H9 (cell line): ENCODE data around the gene TTC6. TPM values are rescaled to one million over a fixed set of nuclear protein-coding genes. Genes with fewer than 3 reads are reported as not detected.

Experiments used
- DNase-seq: peaks from one replicate; pipeline ENCODE4 v3.0.0-alpha.2; 2017
- H2AFZ ChIP-seq: one replicate; pipeline ENCODE4 v1.6.1; 2013; ENCODE audit warnings: mild to moderate bottlenecking, low read length, control low read depth, moderate library complexity
- H2AK5ac ChIP-seq: 2 replicates; pipeline ENCODE4 v1.6.1; 2013; ENCODE audit warnings: low read length, control low read depth, mixed read lengths; ENCODE audit not compliant: insufficient read length
- H2BK120ac ChIP-seq: one replicate; pipeline ENCODE4 v1.6.1; 2013; ENCODE audit warnings: low read depth, mild to moderate bottlenecking, low read length, control low read depth, inconsistent platforms; ENCODE audit not compliant: poor library complexity, severe bottlenecking
- H2BK12ac ChIP-seq: 2 replicates; pipeline ENCODE4 v1.6.1; 2013; ENCODE audit warnings: low read length, control low read depth, mixed read lengths, low read depth; ENCODE audit not compliant: insufficient read length
- H2BK15ac ChIP-seq: 2 replicates; pipeline ENCODE4 v1.6.1; 2013; ENCODE audit warnings: low read depth, low read length, control low read depth
- H2BK20ac ChIP-seq: one replicate; pipeline ENCODE4 v1.6.1; 2013; ENCODE audit warnings: low read depth, mild to moderate bottlenecking, low read length, control low read depth, inconsistent platforms; ENCODE audit not compliant: poor library complexity, severe bottlenecking
- H2BK5ac ChIP-seq: 2 replicates; pipeline ENCODE4 v1.6.1; 2013; ENCODE audit warnings: low read length, control low read depth, mixed read lengths; ENCODE audit not compliant: insufficient read length
- H3K14ac ChIP-seq: 2 replicates; pipeline ENCODE4 v1.6.1; 2013; ENCODE audit warnings: low read length, control low read depth; ENCODE audit not compliant: insufficient read depth
- H3K18ac ChIP-seq: 2 replicates; pipeline ENCODE4 v1.6.1; 2013; ENCODE audit warnings: low read depth, mild to moderate bottlenecking, mixed read lengths, low read length, control low read depth; ENCODE audit not compliant: insufficient read length
- H3K23ac ChIP-seq: 2 replicates; pipeline ENCODE4 v1.6.1; 2013; ENCODE audit warnings: low read length, control low read depth, mixed read lengths, low read depth; ENCODE audit not compliant: insufficient read length
- H3K23me2 ChIP-seq: 2 replicates; pipeline ENCODE4 v1.6.1; 2013; ENCODE audit warnings: low read depth, mild to moderate bottlenecking, mixed read lengths, low read length, control low read depth; ENCODE audit not compliant: insufficient read length, poor library complexity, severe bottlenecking
- H3K27ac ChIP-seq: 2 replicates; pipeline ENCODE4 v1.5.1; 2013; ENCODE audit warnings: low read length, control low read depth, mixed read lengths, low read depth; ENCODE audit not compliant: insufficient read length
- H3K27me3 ChIP-seq: 2 replicates; pipeline ENCODE4 v1.6.1; 2013; ENCODE audit warnings: low read length, control low read depth, inconsistent platforms; ENCODE audit not compliant: insufficient read depth
- H3K4ac ChIP-seq: 2 replicates; pipeline ENCODE4 v1.6.1; 2013; ENCODE audit warnings: low read depth, mild to moderate bottlenecking, control low read depth, inconsistent platforms, low read length, moderate library complexity
- H3K4me1 ChIP-seq: 2 replicates; pipeline ENCODE4 v1.6.1; 2013; ENCODE audit warnings: low read length, control low read depth, inconsistent platforms; ENCODE audit not compliant: insufficient read depth
- H3K4me2 ChIP-seq: 2 replicates; pipeline ENCODE4 v1.6.1; 2013; ENCODE audit warnings: low read length, control low read depth, mixed read lengths; ENCODE audit not compliant: insufficient read length, insufficient read depth
- H3K56ac ChIP-seq: 2 replicates; pipeline ENCODE4 v1.6.1; 2013; ENCODE audit warnings: low read depth, mild to moderate bottlenecking, mixed read lengths, low read length, control low read depth; ENCODE audit not compliant: insufficient read length
- H3K79me1 ChIP-seq: 2 replicates; pipeline ENCODE4 v1.6.1; 2013; ENCODE audit warnings: low read depth, mild to moderate bottlenecking, moderate library complexity, low read length, control low read depth, inconsistent platforms; ENCODE audit not compliant: insufficient read depth, poor library complexity, severe bottlenecking
- H3K79me2 ChIP-seq: 2 replicates; pipeline ENCODE4 v1.6.1; 2013; ENCODE audit warnings: low read length, control low read depth, inconsistent platforms; ENCODE audit not compliant: insufficient read depth
- H3K9ac ChIP-seq: 2 replicates; pipeline ENCODE4 v1.6.1; 2013; ENCODE audit warnings: low read length, control low read depth, mixed read lengths; ENCODE audit not compliant: insufficient read length; ENCODE audit errors: extremely low read depth
- H3K9me3 ChIP-seq: one replicate; pipeline ENCODE4 v1.6.1; 2013; ENCODE audit warnings: low read depth, low read length, inconsistent platforms; ENCODE audit not compliant: control insufficient read depth
- H3T11ph ChIP-seq: one replicate; pipeline ENCODE4 v1.6.1; 2013; ENCODE audit warnings: mild to moderate bottlenecking, low read length, control low read depth, inconsistent platforms
- H4K20me1 ChIP-seq: one replicate; pipeline ENCODE4 v1.6.1; 2013; ENCODE audit not compliant: control insufficient read depth, insufficient read length, insufficient read depth
- H4K5ac ChIP-seq: 2 replicates; pipeline ENCODE4 v1.6.1; 2013; ENCODE audit warnings: low read depth, mild to moderate bottlenecking, mixed read lengths, low read length, control low read depth; ENCODE audit not compliant: insufficient read length
- H4K8ac ChIP-seq: replicated peaks from 2 replicates; pipeline ENCODE4 v1.6.1; 2013; ENCODE audit warnings: low read length, control low read depth, mixed read lengths, low read depth; ENCODE audit not compliant: insufficient read length
- H4K91ac ChIP-seq: 2 replicates; pipeline ENCODE4 v1.6.1; 2013; ENCODE audit warnings: low read depth, mild to moderate bottlenecking, moderate library complexity, mixed read lengths, low read length, control low read depth; ENCODE audit not compliant: insufficient read length
- H3K27ac Mint-ChIP-seq, 3 experiments: 2 replicates in 2 of 3; 3 replicates in 1 of 3; pipeline ENCODE4 v1.8.0; 2020 to 2021; ENCODE audit warnings: mixed read lengths in 3 of 3, mild to moderate bottlenecking in 1 of 3, moderate library complexity in 1 of 3
- H3K27me3 Mint-ChIP-seq: 2 replicates; pipeline ENCODE4 v1.8.0; 2021; ENCODE audit warnings: low read depth, mild to moderate bottlenecking, moderate library complexity, mixed read lengths
- H3K36me3 Mint-ChIP-seq, 3 experiments: 2 replicates in 2 of 3; 3 replicates in 1 of 3; pipeline ENCODE4 v1.8.0; 2020 to 2021; ENCODE audit warnings: low read depth in 3 of 3, mixed read lengths in 3 of 3; ENCODE audit not compliant: insufficient read depth in 1 of 3
- H3K4me1 Mint-ChIP-seq, 2 experiments: 2 replicates each; pipeline ENCODE4 v1.8.0; 2020; ENCODE audit warnings: mixed read lengths in 2 of 2
- H3K4me3 Mint-ChIP-seq, 2 experiments: 2 replicates in 1 of 2; 3 replicates in 1 of 2; pipeline ENCODE4 v1.8.0; 2020 to 2021; ENCODE audit warnings: mild to moderate bottlenecking in 2 of 2, mixed read lengths in 2 of 2, moderate library complexity in 1 of 2
- H3K9me3 Mint-ChIP-seq, 2 experiments: 2 replicates in 1 of 2; 3 replicates in 1 of 2; pipeline ENCODE4 v1.8.0; 2020; ENCODE audit warnings: mild to moderate bottlenecking in 2 of 2, mixed read lengths in 2 of 2, moderate library complexity in 1 of 2
- WGBS: extraction: QIAGEN DNeasy Blood & Tissue Kit; methylation state at CpG from one replicate; pipeline ENCODE4 v1.1.7; 2013; ENCODE audit warnings: missing lambda C conversion rate, low lambda C conversion rate, mixed read lengths; ENCODE audit not compliant: insufficient read length; ENCODE audit errors: extremely low coverage; 5-methylcytosine and 5-hydroxymethylcytosine counted together
- total RNA-seq: library from RNA; stranded (reverse); gene quantifications from 2 replicates; pipeline ENCODE4 v1.2.1, GENCODE V29; 2021
- TF ChIP-seq, protein P1 (sequence below): fragments of 200-600 bp; sonication (generic); conservative IDR thresholded peaks from 3 replicates; pipeline ENCODE4 v1.8.0; 2021; ENCODE audit warnings: antibody characterized with exemption, mild to moderate bottlenecking

Gene TTC6
- total RNA-seq, 1 experiment from 2014 or later = 0.24 TPM

GRCh38 chr14:37599507-37600368 is 4.3 kb downstream of the TTC6 start:
- Histone ChIP-seq H2BK5ac (no peak overlapping the region), H3T11ph (no peak overlapping the region), H2AFZ (no peak overlapping the region), H3K79me1 (no peaks in the 10 kb centered on the region), H3K4me2 (peak overlapping the region; percentile 45), H3K4me1 (no peaks in the 10 kb centered on the region), H4K8ac (no peak overlapping the region), H2BK12ac (no peak overlapping the region), H3K27me3 (peaks cover 90% of the 10 kb centered on the region), H3K56ac (no peak overlapping the region), H3K18ac (no peak overlapping the region), H2BK15ac (no peak overlapping the region), H4K5ac (no peak overlapping the region), H2BK20ac (no peak overlapping the region), H4K20me1 (peaks cover 3% of the 10 kb centered on the region), H3K14ac (no peak overlapping the region), H3K4ac (no peak overlapping the region), H3K23ac (no peak overlapping the region), H3K9ac (no peak overlapping the region), H3K27ac (no peak overlapping the region), H3K79me2 (no peaks in the 10 kb centered on the region), H3K9me3 (no peaks in the 10 kb centered on the region), H2AK5ac (no peak overlapping the region), H4K91ac (no peak overlapping the region), H2BK120ac (no peak overlapping the region), H3K23me2 (peaks cover 11% of the 10 kb centered on the region)
- peaks cover 26 to 41% of the 10 kb centered on the region in 2 experiments for H3K4me1 Mint-ChIP-seq
- TF ChIP-seq, protein P1, sequence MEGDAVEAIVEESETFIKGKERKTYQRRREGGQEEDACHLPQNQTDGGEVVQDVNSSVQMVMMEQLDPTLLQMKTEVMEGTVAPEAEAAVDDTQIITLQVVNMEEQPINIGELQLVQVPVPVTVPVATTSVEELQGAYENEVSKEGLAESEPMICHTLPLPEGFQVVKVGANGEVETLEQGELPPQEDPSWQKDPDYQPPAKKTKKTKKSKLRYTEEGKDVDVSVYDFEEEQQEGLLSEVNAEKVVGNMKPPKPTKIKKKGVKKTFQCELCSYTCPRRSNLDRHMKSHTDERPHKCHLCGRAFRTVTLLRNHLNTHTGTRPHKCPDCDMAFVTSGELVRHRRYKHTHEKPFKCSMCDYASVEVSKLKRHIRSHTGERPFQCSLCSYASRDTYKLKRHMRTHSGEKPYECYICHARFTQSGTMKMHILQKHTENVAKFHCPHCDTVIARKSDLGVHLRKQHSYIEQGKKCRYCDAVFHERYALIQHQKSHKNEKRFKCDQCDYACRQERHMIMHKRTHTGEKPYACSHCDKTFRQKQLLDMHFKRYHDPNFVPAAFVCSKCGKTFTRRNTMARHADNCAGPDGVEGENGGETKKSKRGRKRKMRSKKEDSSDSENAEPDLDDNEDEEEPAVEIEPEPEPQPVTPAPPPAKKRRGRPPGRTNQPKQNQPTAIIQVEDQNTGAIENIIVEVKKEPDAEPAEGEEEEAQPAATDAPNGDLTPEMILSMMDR = no peak
- no peak overlapping the region for H3K27ac Mint-ChIP-seq
- DNase-seq = peak; percentile 67
- no peaks in the 10 kb centered on the region; a peak in 1 of 7 replicates for H3K36me3 Mint-ChIP-seq
- peaks cover 98% of the 10 kb centered on the region for H3K27me3 Mint-ChIP-seq
- no peaks in the 10 kb centered on the region; a peak in 1 of 5 replicates for H3K9me3 Mint-ChIP-seq
- H3K4me3 Mint-ChIP-seq = peak overlapping the region; percentile 58 to 80
- WGBS = no CpG with 5 or more reads among the region's 57 CpGs
